HTR-8/SVneo (cell line): ENCODE results near the gene NCOA1.
A peak's percentile ranks its signal among the peaks of the same experiment; 100 is the strongest.
"Not testable (repeated sequence)": the region's sequence is repeated elsewhere in the genome, so short reads cannot be mapped to it uniquely, and the experiment has no call there.

Experiments
- DNase-seq: peaks from one replicate; pipeline ENCODE4 v3.0.0; 2011; ENCODE audit warnings: low spot score, mixed read lengths; ENCODE audit not compliant: insufficient read length
- FAIRE-seq: peaks from 2 replicates; lab custom pipeline; 2011; peaks lifted over from hg19 to GRCh38; lab: Jason Lieb, UNC

NCOA1 gene

DNA sequence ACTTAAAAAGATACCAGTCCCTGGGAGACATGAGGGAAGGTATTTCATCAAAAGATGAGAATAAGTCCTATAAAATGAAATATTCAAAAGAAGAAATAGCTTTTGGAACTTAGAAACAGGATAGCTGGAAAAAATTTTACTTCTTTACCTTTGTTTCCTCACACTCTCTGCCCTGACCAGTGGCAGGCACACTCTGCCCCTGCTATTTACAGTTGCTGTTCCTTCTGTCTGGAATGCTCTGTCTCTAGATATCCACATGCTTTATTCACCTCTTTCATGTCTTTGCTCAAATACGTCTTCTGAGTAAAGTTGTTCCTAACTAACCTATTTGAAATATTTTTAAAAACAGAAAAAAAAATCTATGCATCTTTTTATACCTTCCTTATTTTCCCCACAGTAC, 176.5 kb downstream of the NCOA1 start:
- DNase-seq, result no peak

DNA sequence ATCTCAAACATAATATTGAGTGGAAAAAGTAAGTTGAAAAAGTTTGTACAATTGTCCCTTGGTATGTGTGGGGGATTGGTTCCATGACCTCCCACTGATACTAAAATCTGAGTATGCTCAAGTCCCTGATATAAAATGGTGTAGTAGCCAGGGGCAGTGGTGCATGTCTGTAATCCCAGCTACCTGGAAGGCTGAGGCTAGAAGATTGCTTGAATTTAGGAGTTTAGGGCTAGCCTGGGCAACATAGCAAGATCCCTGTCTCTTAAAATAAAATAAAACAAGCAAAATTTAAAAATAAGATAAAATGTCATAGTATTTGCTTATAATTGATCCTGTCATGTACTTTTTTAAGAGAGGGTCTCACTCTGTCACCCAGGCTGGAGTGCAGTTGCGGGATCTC, 180.2 kb downstream of the NCOA1 start:
- DNase-seq, result no peak
- FAIRE-seq, result no peak

More for the DNA sequence above, 176.5 kb downstream of the NCOA1 start:
- no peak for FAIRE-seq

DNA sequence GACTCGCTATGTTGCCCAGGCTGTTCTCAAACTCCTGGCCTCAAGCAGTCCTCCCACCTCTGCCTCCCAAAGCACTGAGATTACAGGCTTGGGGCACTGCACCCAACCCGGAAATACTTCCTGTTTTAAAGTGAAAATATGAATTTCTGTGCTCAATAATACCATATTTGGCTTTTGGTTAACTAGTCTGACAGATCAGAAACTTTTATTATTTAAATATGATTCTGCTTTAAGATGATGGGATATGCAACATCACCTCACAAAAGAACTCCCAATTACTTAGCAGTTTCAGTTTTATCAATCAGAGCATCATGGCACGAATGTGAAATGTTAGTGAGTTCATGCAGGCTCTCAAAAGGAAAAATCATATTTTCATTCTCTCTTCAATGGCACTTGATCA, 181.5 kb downstream of the NCOA1 start:
- FAIRE-seq (no peak), DNase-seq (no peak)

DNA sequence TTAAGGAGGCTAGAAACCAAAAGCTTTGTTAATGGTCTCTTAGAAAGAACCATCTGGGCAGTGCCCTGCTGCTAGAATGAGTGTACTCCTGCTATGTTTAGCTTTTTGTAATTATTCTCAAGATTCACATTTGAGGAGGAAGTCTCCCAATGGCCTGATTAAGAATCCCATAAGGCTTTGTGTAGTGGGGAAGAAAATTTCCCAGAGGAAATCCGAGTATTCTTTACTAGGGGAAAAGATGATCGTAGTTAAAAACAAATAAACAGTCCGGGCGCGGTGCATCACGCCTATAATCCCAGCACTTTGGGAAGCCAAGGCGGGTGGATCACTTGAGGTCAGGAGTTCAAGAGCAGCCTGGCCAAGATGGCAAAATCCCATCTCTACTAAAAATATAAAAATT, 184.3 kb downstream of the NCOA1 start:
- FAIRE-seq, result no peak
- no peak for DNase-seq

DNA sequence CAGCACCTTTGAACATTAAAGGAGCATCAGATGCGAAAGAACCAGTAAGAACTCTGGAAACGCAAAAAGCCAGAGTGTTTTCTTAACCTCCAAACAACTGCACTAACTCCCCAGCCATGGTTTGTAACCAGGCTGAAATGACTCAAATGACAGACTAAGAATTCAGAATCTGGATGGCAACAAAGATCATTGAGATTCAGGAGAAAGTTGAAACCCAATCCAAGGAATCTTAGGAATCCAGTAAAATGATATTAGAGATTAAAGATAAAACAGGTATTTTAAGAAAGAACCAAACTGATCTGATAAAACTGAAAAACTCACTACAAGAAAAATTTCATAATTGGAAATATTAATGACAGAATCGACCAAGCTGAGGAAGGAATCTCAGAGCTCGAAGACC, 185.4 kb downstream of the NCOA1 start:
- DNase-seq (peak; percentile 12), FAIRE-seq (no peak)

DNA sequence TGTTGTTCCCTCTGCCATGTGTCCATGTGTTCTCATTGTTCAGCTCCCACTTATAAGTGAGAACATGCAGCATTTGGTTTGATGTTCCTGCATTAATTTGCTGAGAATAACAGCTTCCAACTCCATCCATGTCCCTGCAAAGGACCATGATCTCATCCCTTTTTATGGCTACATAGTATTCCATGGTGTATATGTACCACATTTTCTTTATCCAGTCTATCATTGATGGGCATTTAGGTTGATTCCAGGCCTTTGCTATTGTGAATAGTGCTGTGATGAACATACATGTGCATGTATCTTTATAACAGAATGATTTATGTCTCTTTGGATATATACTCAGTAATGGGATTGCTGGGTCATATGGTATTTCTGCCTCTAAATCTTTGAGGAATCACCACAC, 187.0 kb downstream of the NCOA1 start:
- not testable (repeated sequence) for FAIRE-seq, DNase-seq

DNA sequence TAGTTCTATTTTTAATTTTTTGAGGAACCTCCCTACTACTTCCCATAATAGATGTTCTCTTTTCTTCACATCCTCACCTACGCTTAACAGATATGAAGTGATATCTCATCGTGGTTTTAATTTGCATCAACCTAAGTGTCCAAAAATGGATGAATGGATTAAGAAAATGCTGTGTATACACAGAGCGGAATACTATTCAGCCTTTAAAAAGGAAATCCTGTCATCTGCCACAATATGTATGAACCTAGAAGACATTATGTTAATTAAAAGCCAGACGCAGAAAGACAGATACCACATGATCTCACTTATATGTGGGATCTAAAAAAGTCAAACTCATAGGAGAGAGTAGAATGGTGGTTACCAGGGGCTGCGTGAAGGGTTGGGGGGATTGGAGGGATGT, 189.1 kb downstream of the NCOA1 start:
- no peak for FAIRE-seq
- no peak for DNase-seq

DNA sequence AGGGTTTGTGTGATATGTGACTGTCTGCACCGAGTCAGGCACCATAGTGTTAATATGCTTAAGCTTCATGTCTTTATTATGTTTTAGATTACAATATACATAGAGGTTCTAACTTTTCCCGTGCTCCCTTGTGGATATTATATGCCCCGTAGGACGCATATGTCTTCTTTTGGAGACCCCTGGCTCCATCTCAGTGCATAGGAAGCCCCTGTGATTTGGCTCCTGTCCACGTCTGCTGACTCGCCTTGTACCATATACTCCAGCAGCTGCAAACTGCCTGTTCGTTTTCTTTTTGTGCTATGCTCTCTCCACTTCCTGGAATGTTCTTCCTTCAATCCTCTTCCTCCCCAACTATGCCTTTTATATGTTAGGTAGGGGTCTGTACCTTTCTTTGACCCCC, 191.2 kb downstream of the NCOA1 start:
- DNase-seq, result no peak

DNA sequence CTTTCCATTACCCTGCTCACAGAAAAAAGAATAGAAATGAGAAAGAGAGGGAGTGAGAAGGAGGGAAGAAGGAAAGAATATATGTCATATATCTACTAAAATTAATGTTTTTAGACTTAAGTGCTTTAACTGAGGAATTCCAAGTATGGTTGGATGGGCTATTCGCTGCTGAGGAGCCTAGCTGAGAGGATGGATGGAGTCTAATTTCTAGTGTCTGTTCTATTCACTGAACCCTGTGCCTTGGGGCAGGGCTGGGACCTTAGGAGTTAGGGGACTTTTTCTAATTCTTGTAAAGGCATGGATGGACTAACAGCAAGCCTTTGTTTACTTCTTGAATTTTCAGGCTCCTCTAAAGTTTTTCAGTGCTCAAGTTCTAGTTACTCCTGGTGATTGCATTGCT, 192.4 kb downstream of the NCOA1 start:
- DNase-seq (no peak), FAIRE-seq (no peak)

More for the DNA sequence above, 191.2 kb downstream of the NCOA1 start:
- no peak for FAIRE-seq

DNA sequence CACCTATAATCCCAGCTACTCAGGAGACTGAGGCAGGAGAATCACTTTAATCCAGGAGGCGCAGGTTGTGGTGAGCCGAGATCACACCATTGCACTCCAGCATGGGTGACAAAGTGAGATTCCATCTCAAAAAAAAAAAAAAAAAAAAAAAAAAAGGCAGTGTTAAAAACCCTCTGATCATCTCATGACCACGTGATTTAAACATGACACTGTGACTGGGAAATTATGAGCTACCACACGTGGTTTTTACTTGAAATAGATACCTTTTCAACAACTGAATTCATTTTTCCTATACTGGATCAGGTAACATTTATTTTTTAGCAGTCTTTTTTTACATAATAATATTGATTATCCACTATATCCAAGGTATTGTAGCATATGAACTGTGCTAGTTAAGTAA, 199.5 kb downstream of the NCOA1 start:
- no peak for FAIRE-seq

DNA sequence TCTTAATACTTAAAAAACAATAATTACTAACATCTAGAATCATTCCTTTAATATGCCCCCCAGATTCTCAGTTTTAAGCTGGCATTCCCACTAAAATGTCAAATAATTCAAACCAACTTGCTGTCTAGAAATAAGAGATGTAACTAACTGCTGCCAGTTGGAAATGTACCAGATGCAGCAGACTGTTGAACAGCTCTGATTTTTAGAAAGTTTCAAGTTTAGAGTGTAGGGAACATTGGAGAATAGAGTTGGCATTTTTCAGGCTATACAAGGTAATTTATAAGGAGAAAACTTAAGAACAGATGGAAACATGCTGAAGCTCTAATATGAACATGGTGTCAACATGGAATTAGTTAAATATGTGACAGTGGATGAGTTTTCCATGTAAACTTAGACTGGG, 200.8 kb downstream of the NCOA1 start:
- DNase-seq (no peak), FAIRE-seq (no peak)

More for the DNA sequence above, 199.5 kb downstream of the NCOA1 start:
- no peak for DNase-seq

DNA sequence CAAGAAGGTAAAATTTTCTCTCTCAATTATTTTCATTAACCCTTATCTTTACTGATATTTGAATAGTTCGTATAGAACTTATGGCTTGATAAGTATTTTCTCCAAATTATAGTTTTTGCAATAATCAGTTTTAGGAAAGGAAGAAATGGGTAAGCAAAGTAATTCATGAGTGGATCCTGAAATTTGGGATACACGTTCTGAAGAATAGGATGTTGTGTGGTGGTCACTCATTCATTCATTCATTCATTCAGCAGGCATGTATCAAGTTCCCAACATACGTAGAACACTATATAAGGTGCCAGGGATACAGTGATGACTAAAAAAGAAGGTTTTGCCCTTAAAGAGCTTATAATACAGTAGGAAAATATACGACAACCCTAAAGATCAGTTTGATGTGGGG, 206.7 kb downstream of the NCOA1 start:
- FAIRE-seq, result no peak
- DNase-seq, result no peak

DNA sequence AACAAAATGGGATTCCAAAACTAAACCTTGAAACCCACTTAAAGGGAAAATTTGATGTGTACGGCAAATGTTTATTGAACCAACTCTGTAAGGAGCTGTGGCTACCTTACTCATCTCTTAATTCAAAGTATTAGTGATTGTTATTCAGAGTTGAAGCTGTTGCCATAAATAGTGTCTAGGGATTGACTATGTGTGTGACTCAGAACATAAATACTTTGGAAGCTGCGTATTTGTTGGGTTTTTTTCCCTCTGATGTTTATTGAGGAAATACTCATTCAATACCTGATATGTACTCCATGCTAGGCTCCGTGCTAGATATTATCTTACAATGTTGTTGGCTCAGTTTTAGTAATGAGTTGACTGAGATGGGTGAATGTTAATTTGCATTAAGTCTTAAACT, 211.7 kb downstream of the NCOA1 start:
- DNase-seq, result peak; percentile 55
- peak; percentile 36 for FAIRE-seq

DNA sequence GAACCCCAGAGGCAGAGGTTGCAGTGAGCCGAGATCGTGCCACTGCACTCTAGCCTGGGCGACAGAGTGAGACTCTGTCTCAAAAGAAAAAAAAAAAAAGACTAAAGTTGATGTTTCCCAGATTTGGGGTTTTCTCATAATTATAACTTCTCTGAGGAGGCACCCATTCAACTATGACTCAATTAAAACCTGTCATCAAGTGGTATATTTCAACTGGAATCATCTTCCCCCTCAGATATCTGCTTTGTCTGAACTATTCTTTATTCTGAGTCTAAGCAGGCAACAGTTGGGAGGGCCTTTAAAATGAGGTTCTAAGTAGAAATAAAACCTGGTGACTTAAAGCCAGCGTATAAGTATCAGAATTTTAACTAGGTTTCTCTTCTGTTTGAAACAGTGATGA, 213.6 kb downstream of the NCOA1 start:
- no peak for FAIRE-seq
- no peak for DNase-seq

DNA sequence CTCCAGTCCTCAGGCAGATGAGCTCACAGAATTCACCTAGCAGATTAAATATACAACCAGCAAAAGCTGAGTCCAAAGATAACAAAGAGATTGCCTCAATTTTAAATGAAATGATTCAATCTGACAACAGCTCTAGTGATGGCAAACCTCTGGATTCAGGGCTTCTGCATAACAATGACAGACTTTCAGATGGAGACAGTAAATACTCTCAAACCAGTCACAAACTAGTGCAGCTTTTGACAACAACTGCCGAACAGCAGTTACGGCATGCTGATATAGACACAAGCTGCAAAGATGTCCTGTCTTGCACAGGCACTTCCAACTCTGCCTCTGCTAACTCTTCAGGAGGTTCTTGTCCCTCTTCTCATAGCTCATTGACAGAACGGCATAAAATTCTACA, 216.1 kb downstream of the NCOA1 start:
- no peak for FAIRE-seq
- no peak for DNase-seq

DNA sequence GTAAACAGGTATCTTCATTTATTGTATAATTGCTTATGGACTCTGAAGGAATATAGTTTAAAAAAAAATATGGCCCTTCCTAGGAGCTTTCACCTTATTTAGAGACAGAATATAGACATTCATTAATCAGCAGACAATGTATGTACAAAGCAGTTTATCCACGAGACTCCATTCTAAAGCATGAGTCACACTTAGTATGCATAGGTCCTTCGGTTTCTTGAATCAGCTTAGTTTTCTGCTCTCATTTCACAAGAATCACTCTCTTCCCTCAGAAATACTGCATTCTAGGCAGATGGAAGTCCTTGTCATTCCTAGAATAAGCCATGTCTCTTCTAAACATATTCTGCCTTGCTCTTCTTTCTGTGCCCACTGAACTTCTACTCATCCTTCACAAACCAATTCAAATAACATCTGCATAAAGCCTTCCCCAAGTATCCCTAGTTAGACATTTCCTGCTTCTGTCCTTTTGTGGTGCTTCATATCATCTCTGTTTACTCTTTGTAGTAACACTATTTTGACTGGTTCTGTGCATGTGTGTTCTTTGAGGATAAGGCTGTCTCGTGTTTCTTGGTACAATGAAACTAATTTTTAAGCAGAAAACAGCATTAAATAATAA, 217.6 kb downstream of the NCOA1 start:
- DNase-seq (no peak), FAIRE-seq (peak; percentile 23)

DNA sequence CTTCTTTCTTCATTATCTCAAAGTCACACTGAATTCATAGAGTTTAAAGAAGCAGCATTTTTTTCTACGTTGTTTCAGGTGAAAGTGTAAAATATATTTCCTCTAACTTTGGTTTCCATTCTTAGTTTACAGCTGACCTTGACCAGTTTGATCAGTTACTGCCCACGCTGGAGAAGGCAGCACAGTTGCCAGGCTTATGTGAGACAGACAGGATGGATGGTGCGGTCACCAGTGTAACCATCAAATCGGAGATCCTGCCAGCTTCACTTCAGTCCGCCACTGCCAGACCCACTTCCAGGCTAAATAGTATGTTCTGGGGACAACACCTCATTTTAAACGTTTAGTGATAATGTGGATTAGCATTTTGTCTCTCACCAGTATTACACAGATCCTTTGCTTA, 219.8 kb downstream of the NCOA1 start:
- FAIRE-seq (no peak), DNase-seq (no peak)

DNA sequence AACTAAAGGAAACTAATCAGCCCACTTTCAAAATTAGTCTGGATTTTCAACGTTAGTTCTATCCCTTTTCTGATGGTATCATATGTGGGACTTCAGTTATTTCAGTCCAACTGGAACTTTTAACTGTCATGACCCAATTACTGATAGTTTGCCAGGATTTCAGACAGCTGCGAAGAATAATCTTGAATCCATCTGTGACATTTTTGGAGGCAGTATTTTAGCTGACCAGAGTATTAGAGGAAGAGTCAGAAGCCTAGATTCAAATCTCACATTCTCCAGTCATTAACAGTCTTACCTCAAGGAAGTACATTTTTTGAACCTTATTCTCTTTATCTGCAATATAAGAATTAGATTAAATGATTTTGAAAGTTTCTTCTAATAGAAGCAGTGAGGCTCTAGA, 220.8 kb downstream of the NCOA1 start:
- DNase-seq, result no peak

DNA sequence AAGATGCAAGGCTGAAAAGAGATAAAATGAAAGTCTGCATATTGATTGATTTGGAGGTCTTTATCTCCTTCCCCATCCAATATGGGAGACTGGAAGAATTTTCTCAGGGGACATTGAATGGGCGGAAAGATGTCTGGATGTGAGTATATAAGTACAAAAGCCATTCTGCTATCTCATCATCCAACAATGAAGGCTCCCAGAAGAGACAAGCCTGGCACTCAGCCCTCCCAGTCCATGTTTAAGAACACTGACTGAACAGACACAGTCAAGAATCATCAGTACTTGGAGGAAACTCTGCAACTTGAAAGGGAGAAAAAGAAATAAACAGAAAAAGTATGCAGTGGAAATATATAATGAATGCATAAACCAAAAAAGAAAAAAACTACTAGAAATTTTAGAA, 221.2 kb downstream of the NCOA1 start:
- no peak for DNase-seq
- FAIRE-seq, result no peak

More for the DNA sequence above, 220.8 kb downstream of the NCOA1 start:
- FAIRE-seq, result no peak

DNA sequence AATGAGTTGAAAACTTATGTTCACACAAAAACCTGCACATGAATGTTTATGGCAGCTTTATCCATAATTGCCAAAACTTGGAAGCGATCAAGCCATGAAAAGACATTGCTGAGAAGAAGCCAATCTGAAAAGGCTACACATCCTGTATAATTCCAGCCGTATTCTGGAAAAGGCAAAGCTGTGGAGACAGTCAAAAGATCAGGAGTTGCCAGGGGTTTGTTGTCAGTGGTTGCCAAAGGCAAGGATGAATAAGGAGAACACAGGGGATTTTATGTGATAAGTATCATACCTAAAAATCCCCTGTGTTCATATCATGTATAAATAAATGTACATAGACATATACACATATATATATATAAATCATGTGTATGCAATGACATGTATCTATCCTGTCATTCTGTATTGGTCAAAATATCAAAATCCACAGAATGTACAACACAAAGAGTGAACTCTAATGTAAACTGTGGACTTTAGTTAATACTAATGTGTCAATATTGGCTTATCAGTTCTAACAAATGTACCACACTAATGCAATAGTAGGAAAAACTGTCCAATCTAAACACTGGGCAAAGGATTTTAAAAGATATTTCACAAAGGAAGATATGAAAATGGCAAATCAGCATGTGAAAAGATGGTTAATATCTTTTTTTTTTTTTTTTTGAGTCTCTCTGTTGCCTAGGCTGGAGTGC, 226.4 kb downstream of the NCOA1 start:
- FAIRE-seq, result no peak
- no peak for DNase-seq

DNA sequence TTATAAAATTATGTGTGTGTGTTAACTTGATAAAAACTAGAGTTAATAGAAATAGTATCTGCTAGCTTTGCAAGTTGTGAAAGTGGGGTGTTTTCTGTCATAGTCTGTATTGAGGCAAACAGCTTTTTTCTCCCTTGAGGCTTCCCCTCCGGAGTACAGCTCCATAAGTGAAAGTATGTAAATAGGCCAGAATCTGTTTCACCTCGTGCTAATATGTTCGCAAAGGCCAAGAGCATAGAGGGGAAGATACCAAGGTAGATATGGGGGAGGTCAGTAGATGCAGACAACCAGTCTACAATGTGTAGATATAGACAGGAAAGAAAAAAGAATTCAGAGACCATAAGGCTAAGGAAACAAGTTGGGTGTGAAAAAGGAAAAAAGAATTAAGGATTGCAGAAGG, 229.3 kb downstream of the NCOA1 start:
- FAIRE-seq (no peak), DNase-seq (no peak)

DNA sequence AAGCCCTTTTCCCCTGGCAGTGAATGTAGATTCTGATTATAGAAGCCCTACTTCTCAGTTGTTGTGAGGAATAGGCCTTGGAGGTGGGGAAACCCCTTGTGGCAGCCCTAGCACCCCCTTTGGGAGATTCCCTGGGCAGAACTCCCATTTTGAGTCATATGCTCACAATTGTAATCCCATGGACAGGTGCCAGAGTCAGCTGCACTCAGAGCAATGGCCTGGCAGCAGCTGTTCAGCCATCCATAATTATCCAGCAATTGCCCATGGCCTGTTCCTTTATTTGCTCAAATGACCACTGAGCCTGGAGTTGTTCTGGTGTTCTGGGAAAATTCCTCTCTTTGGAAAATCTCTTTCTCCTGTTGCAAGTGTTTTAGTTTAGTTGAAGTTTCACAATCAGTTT, 230.4 kb downstream of the NCOA1 start:
- peak; percentile 41 for DNase-seq
- no peak for FAIRE-seq
